ENCODE data around the gene SMAP2. TPM values are rescaled to one million over a fixed set of nuclear protein-coding genes. Genes with fewer than 3 reads are reported as not detected.

Gene SMAP2
- total and polyA plus RNA-seq, 5 experiments from 2014 or later: 154 to 506 (median 297) TPM

DNA sequence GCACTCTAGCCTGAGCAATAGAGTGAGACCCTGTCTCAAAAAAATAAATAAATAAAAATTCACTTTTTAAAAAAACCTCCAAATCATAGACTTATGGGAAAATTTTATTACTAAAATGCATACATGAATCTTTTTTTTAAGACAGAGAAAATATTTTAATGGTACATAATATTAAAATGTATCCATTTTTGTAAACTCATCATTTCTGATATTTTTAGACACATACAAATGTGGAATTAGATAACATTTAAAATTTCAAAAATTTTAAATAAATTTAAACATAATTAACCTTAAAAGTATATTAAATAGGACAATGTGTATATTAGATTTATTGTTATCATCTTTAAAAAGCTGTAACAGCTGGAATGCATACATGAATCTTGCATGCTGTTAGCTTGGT lies 33.9 kb downstream of the SMAP2 start:
- H3K36me3 Mint-ChIP-seq: peaks cover 0 to 69% (median 8%) of the 10 kb centered on the region in 3 donors

DNA sequence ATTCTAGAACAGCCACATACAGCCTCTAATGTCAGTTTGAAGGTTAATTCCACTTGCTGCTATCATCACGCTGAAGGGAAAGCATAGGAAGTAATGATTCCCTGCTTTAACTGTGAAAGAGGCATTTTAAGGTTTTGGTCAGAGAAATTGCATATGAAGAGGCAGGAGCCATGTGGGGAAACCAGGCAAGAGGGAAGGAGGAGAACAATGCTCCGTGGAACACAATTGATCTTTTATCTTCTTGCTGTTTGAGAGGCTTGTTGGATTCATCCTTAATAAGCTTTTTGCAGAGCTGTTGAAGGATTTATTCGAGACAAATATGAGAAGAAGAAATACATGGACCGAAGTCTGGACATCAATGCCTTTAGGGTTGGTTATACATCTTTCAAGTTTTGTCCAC lies 35.9 kb downstream of the SMAP2 start:
- DNase-seq (no peak), ATAC-seq (no peak)
- Mint-ChIP-seq H3K9me3 (no peaks in the 10 kb centered on the region), H3K4me3 (no peak overlapping the region), H3K36me3 (peaks cover 0 to 85% (median 18%) of the 10 kb centered on the region in 3 donors), H3K27ac (peak overlapping the region in 7 of 10 donors; percentile 38 to 90 (median 79)), H3K4me1 (peaks cover 27 to 70% (median 56%) of the 10 kb centered on the region in 4 donors), H3K27me3 (no peaks in the 10 kb centered on the region)
- POLR2A ChIA-PET: interaction anchor here (0.6 kb wide), 1 partner anchor 30 kb away, joined by 3 read pairs; no protein-coding TSS in a partner anchor

More for the DNA sequence above, 33.9 kb downstream of the SMAP2 start:
- DNase-seq (no peak), ATAC-seq (no peak)
- Mint-ChIP-seq H3K9me3 (no peaks in the 10 kb centered on the region), H3K4me3 (no peak overlapping the region), H3K27me3 (no peaks in the 10 kb centered on the region), H3K4me1 (peaks cover 16 to 70% (median 57%) of the 10 kb centered on the region in 4 donors), H3K27ac (peak overlapping the region in 3 of 10 donors; percentile 38 to 82 (median 70))
- POLR2A ChIA-PET: interaction anchor here (1.1 to 2.0 kb wide), 2 partner anchors 22 to 33 kb away, joined by 4 to 7 read pairs; partner anchors contain the start of gene SMAP2

- Mint-ChIP-seq H3K9me3 (no peaks in the 10 kb centered on the region), H3K36me3 (peaks cover 5 to 93% (median 29%) of the 10 kb centered on the region in 3 donors), H3K4me3 (no peak overlapping the region), H3K4me1 (peaks cover 27 to 67% (median 53%) of the 10 kb centered on the region in 4 donors), H3K27ac (peak overlapping the region; percentile 5 to 85 (median 60)), H3K27me3 (no peaks in the 10 kb centered on the region)
- POLR2A ChIA-PET: interaction anchor here (0.7 to 0.9 kb wide), 2 partner anchors 30 to 37 kb away, joined by 3 read pairs; no protein-coding TSS in a partner anchor
- ATAC-seq (peak in 1 of 2 donors; percentile 33), DNase-seq (no peak)
These were observed 37.8 kb downstream of the SMAP2 start for GRCh38 chr1:40411294-40411693.

- no peaks in the 10 kb centered on the region for H3K27me3 Mint-ChIP-seq
- H3K27ac Mint-ChIP-seq: peak overlapping the region; percentile 12 to 97 (median 90)
- peaks cover 26 to 63% (median 51%) of the 10 kb centered on the region in 4 donors for H3K4me1 Mint-ChIP-seq
- ATAC-seq: no peak
- no peak overlapping the region for H3K4me3 Mint-ChIP-seq
- POLR2A ChIA-PET: interaction anchor here (0.9 kb wide), 1 partner anchor 38 kb away, joined by 3 read pairs; no protein-coding TSS in a partner anchor
- peaks cover 5 to 93% (median 34%) of the 10 kb centered on the region in 3 donors for H3K36me3 Mint-ChIP-seq
- H3K9me3 Mint-ChIP-seq: no peaks in the 10 kb centered on the region
- DNase-seq: no peak
These were observed 38.3 kb downstream of the SMAP2 start for GRCh38 chr1:40411843-40412242.

- Mint-ChIP-seq H3K9me3 (no peaks in the 10 kb centered on the region), H3K36me3 (peaks cover 18 to 98% (median 49%) of the 10 kb centered on the region in 3 donors), H3K27ac (peak overlapping the region; percentile 88 to 97 (median 93)), H3K4me3 (peak overlapping the region; percentile 20 to 72 (median 48)), H3K4me1 (peaks cover 31 to 63% (median 51%) of the 10 kb centered on the region in 4 donors), H3K27me3 (no peaks in the 10 kb centered on the region)
- POLR2A ChIA-PET: interaction anchor here (0.5 to 1.1 kb wide), 2 partner anchors 41 to 258 kb away, joined by 3 to 4 read pairs; partner anchors contain the start of gene SMAP2
- peak in 2 of 10 donors; percentile 57 to 65 for DNase-seq
- ATAC-seq: peak; percentile 75 to 78
These were observed 40.2 kb downstream of the SMAP2 start for GRCh38 chr1:40413527-40414252.

DNA sequence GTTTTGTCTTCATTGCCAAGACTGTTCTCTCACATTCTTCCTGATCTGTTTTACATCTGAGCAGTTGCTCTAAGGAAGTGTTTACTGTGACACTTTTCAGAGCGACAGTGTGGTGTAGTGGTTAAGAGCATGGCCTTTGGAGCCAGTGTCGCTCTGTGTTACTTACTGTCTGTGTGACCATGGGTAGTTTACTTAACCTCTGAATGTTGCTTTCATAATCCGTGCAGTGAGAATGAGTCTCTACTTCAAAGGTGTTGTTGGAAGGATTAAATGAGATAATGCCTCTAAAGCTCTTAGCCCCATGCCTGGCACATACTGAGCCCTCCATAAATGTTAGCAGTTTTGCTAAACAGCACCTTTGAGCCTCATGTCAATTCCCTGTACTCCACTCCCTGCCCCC lies 40.8 kb downstream of the SMAP2 start:
- DNase-seq (peak in 4 of 10 donors; percentile 28 to 58 (median 50)), ATAC-seq (peak; percentile 75 to 79)
- peak overlapping the region in 9 of 10 donors; percentile 20 to 79 (median 48) for H3K4me3 Mint-ChIP-seq
- H3K9me3 Mint-ChIP-seq: peaks cover 0 to under 1% (median 0%) of the 10 kb centered on the region in 9 donors
- peak overlapping the region; percentile 88 to 97 (median 93) for H3K27ac Mint-ChIP-seq
- POLR2A ChIA-PET: interaction anchor here (0.5 to 1.1 kb wide), 3 partner anchors 41 to 258 kb away, joined by 3 to 4 read pairs (median 3); partner anchors contain the start of gene SMAP2
- H3K36me3 Mint-ChIP-seq: peaks cover 21 to 98% (median 50%) of the 10 kb centered on the region in 3 donors
- H3K27me3 Mint-ChIP-seq: no peaks in the 10 kb centered on the region
- H3K4me1 Mint-ChIP-seq: peaks cover 33 to 62% (median 50%) of the 10 kb centered on the region in 4 donors

DNA sequence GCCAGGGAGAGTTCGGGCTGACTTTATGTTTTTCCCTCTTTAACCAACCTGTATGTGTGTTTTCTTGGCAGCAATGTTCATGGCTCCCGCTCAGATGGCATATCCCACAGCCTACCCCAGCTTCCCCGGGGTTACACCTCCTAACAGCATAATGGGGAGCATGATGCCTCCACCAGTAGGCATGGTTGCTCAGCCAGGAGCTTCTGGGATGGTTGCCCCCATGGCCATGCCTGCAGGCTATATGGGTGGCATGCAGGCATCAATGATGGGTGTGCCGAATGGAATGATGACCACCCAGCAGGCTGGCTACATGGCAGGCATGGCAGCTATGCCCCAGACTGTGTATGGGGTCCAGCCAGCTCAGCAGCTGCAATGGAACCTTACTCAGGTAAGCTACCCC lies 43.2 kb downstream of the SMAP2 start:
- Mint-ChIP-seq H3K4me1 (peaks cover 32 to 64% (median 58%) of the 10 kb centered on the region in 4 donors), H3K9me3 (peaks cover 0 to 2% (median 0%) of the 10 kb centered on the region in 9 donors), H3K4me3 (no peak overlapping the region), H3K27ac (peak overlapping the region; percentile 12 to 87 (median 57)), H3K27me3 (no peaks in the 10 kb centered on the region), H3K36me3 (peaks cover 21 to 99% (median 51%) of the 10 kb centered on the region in 3 donors)
- POLR2A ChIA-PET: no interaction called here
- DNase-seq (no peak), ATAC-seq (no peak)

GRCh38 chr1:40421431-40422384 lies 48.2 kb downstream of the SMAP2 start:
- POLR2A ChIA-PET: no interaction called here
- H3K36me3 Mint-ChIP-seq: peaks cover 16 to 83% (median 49%) of the 10 kb centered on the region in 3 donors
- no peak for ATAC-seq
- H3K27ac Mint-ChIP-seq: peak overlapping the region in 9 of 10 donors; percentile 61 to 88 (median 73)
- peaks cover 0 to 4% (median 0%) of the 10 kb centered on the region in 9 donors for H3K9me3 Mint-ChIP-seq
- peak overlapping the region in 1 of 10 donors; percentile 44 for H3K4me3 Mint-ChIP-seq
- peaks cover 21 to 48% (median 32%) of the 10 kb centered on the region in 4 donors for H3K4me1 Mint-ChIP-seq
- H3K27me3 Mint-ChIP-seq: no peaks in the 10 kb centered on the region
- DNase-seq: no peak

GRCh38 chr1:40422630-40423263 lies 49.2 kb downstream of the SMAP2 start:
- peak overlapping the region in 2 of 10 donors; percentile 15 to 43 for H3K4me3 Mint-ChIP-seq
- POLR2A ChIA-PET: no interaction called here
- H3K4me1 Mint-ChIP-seq: peaks cover 16 to 42% (median 24%) of the 10 kb centered on the region in 4 donors
- DNase-seq: no peak
- no peak for ATAC-seq
- peak overlapping the region in 9 of 10 donors; percentile 3 to 88 (median 58) for H3K27ac Mint-ChIP-seq
- H3K9me3 Mint-ChIP-seq: peaks cover 0 to 4% (median 0%) of the 10 kb centered on the region in 9 donors
- peaks cover 7 to 74% (median 42%) of the 10 kb centered on the region in 3 donors for H3K36me3 Mint-ChIP-seq
- H3K27me3 Mint-ChIP-seq: no peaks in the 10 kb centered on the region

- POLR2A ChIA-PET: no interaction called here
- Mint-ChIP-seq H3K9me3 (peaks cover 0 to 4% (median 0%) of the 10 kb centered on the region in 9 donors), H3K27me3 (no peaks in the 10 kb centered on the region), H3K4me1 (peaks cover 16 to 42% (median 24%) of the 10 kb centered on the region in 4 donors), H3K4me3 (peak overlapping the region in 1 of 10 donors; percentile 25), H3K36me3 (peaks cover 5 to 69% (median 38%) of the 10 kb centered on the region in 3 donors), H3K27ac (peak overlapping the region in 6 of 10 donors; percentile 24 to 79 (median 63))
- ATAC-seq: no peak
- DNase-seq: no peak
These were observed 49.7 kb downstream of the SMAP2 start for GRCh38 chr1:40423264-40423642.

DNA sequence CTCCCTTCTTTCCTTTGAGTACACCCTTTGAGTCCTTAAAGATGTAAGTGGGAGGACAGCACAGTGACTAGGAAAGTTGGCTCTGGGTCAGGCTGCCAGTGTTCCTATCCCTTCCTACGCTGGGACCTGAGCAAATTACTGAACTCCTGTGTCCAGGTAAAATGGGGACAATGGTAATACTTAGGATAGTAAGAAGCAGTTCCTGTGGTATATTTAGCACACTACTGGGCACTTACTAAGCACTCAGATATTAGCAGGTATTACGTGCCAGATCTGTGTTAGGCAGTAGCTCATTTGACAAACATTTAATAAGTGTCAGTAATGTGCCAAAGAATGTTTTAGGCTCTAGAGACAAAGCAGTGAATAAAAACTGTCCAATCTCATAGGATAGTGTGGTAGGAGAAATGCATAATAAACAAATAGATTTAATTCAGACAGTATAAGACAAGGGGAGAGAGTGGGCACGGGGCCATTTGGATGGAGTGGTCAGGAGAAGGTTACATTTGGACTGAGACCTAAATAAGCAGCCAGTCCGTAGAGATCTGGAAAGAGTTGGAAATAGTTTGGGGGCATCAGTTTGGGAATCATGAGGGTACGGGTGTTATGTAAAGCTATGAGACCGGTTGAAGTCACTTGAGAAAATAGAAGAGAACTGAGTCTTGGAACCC lies 50.6 kb downstream of the SMAP2 start:
- peak overlapping the region in 6 of 10 donors; percentile 13 to 69 (median 36) for H3K27ac Mint-ChIP-seq
- POLR2A ChIA-PET: no interaction called here

More for the DNA sequence above, 50.6 kb downstream of the SMAP2 start:
- peak overlapping the region in 1 of 10 donors; percentile 3 for H3K4me3 Mint-ChIP-seq
- DNase-seq: no peak
- ATAC-seq: no peak
- H3K4me1 Mint-ChIP-seq: peaks cover 12 to 42% (median 19%) of the 10 kb centered on the region in 4 donors
- peaks cover 0 to 60% (median 33%) of the 10 kb centered on the region in 3 donors for H3K36me3 Mint-ChIP-seq
- H3K9me3 Mint-ChIP-seq: peaks cover 0 to 4% (median 0%) of the 10 kb centered on the region in 9 donors
- no peaks in the 10 kb centered on the region for H3K27me3 Mint-ChIP-seq
